Hindlimb muscle (tissue), 1 donor: ENCODE data around the gene SEZ6L. TPM values are rescaled to one million over a fixed set of nuclear protein-coding genes. Genes with fewer than 3 reads are reported as not detected.
A peak's percentile ranks its signal among the peaks of the same experiment; 100 is the strongest.
"Not testable (repeated sequence)": the region's sequence is repeated elsewhere in the genome, so short reads cannot be mapped to it uniquely, and the experiment has no call there.

Experiments used
- DNase-seq: peaks from one replicate; pipeline ENCODE4 v3.0.0-alpha.2; 2013
- polyA plus RNA-seq: library from polyadenylated mRNA; unstranded; fragments of 120-200 nt; gene quantifications from one replicate; pipeline ENCODE4 v1.2.1, GENCODE V29; 2013; ENCODE audit not compliant: insufficient read length

Gene SEZ6L
- polyA plus RNA-seq, 1 donor = 0.31 TPM

- DNase-seq = no peak
These were observed 219.9 kb downstream of the SEZ6L start for GRCh38 chr22:26389125-26389524.

- no peak for DNase-seq
These were observed 221.8 kb downstream of the SEZ6L start for GRCh38 chr22:26391091-26391490.

- no peak for DNase-seq
These were observed 222.4 kb downstream of the SEZ6L start for GRCh38 chr22:26391623-26392022.

- DNase-seq = no peak
These were observed 224.7 kb downstream of the SEZ6L start for GRCh38 chr22:26393929-26394328.

- DNase-seq = no peak
These were observed 225.5 kb downstream of the SEZ6L start for GRCh38 chr22:26394777-26395176.

- DNase-seq = no peak
These were observed 226.7 kb downstream of the SEZ6L start for GRCh38 chr22:26395926-26396325.

GRCh38 chr22:26398741-26399153 lies 229.5 kb downstream of the SEZ6L start:
- peak; percentile 47 for DNase-seq

GRCh38 chr22:26399289-26399688 lies 230.0 kb downstream of the SEZ6L start:
- no peak for DNase-seq

- no peak for DNase-seq
These were observed 232.5 kb downstream of the SEZ6L start for GRCh38 chr22:26401726-26402125.

GRCh38 chr22:26404851-26405421 lies 235.7 kb downstream of the SEZ6L start:
- DNase-seq = no peak

GRCh38 chr22:26406118-26406517 lies 236.9 kb downstream of the SEZ6L start:
- no peak for DNase-seq

- DNase-seq = not testable (repeated sequence)
These were observed 239.4 kb downstream of the SEZ6L start for GRCh38 chr22:26408562-26409220.

- peak; percentile 46 for DNase-seq
These were observed 240.6 kb downstream of the SEZ6L start for GRCh38 chr22:26409719-26410335.

- DNase-seq = no peak
These were observed 241.1 kb downstream of the SEZ6L start for GRCh38 chr22:26410386-26410785.

GRCh38 chr22:26414347-26414746 lies 245.1 kb downstream of the SEZ6L start:
- no peak for DNase-seq

- no peak for DNase-seq
These were observed 247.0 kb downstream of the SEZ6L start for GRCh38 chr22:26416256-26416655.

- peak; percentile 41 for DNase-seq
These were observed 247.5 kb downstream of the SEZ6L start for GRCh38 chr22:26416670-26417276.

GRCh38 chr22:26417406-26417805 lies 248.1 kb downstream of the SEZ6L start:
- DNase-seq = no peak

GRCh38 chr22:26418620-26419019 lies 249.4 kb downstream of the SEZ6L start:
- DNase-seq = no peak

- DNase-seq = no peak
These were observed 257.7 kb downstream of the SEZ6L start for GRCh38 chr22:26426924-26427323.

GRCh38 chr22:26428515-26429457 lies 259.5 kb downstream of the SEZ6L start, which contains the start of gene ASPHD2:
Gene ASPHD2 (plus strand): TSS chr22:26429260. CDS start chr22:26433616, 4,356 bp downstream.
- DNase-seq = peak; percentile 72
